Measurements from ENCODE around the gene ARHGAP45. TPM values are rescaled to one million over a fixed set of nuclear protein-coding genes. Genes with fewer than 3 reads are reported as not detected.

Gene ARHGAP45
- total and polyA plus RNA-seq, 9 of the 15 experiments (the other 6 are each of a cell fraction or from before 2014, with no cell fraction given), result 0.08 to 22.1 (median 4.2) TPM

GRCh38 chr19:1018393-1018792 lies 48.6 kb upstream of the ARHGAP45 start (continued):
- TF ChIP-seq KDM2B (CRISPR knock-in tag; IDR thresholded peaks at IDR 0.05) (no peak), STAT6 (CRISPR knock-in tag; IDR thresholded peaks at IDR 0.05) (no peak), MIER1 (IDR thresholded peaks at IDR 0.05; ENCODE audit: low read depth) (no peak), MYBL2 (IDR thresholded peaks at IDR 0.05; ENCODE audit: low read depth) (no peak), MYBL2 (CRISPR knock-in tag; IDR thresholded peaks at IDR 0.05; ENCODE audit: borderline replicate concordance) (no peak), HDAC2 (IDR thresholded peaks at IDR 0.05) (peak; percentile 94), MTA2 (IDR thresholded peaks at IDR 0.05; ENCODE audit: low read depth) (peak; percentile 55; the same call in 1 of the 2 replicates), POLR2A (conservative IDR thresholded peaks at IDR 0.05) (no peak), ZNF140 (CRISPR knock-in tag; IDR thresholded peaks at IDR 0.05) (no peak), MTA1 (IDR thresholded peaks at IDR 0.05; ENCODE audit: borderline replicate concordance) (no peak), ZNF253 (CRISPR knock-in tag; conservative IDR thresholded peaks at IDR 0.05) (no peak), NCOA2 (IDR thresholded peaks at IDR 0.05; ENCODE audit: partially characterized antibody in 2 of 2) (no peak), ZNF197 (CRISPR knock-in tag; IDR thresholded peaks at IDR 0.05; ENCODE audit: low read depth) (no peak), ZNF449 (CRISPR knock-in tag; IDR thresholded peaks at IDR 0.05) (no peak), NEUROD1 (IDR thresholded peaks at IDR 0.05; ENCODE audit: borderline replicate concordance, low read depth, low read length, partially characterized antibody) (no peak), BRCA1 (IDR thresholded peaks at IDR 0.05) (no peak), BRCA1 (CRISPR knock-in tag; IDR thresholded peaks at IDR 0.05) (no peak), ZBTB34 (CRISPR knock-in tag; IDR thresholded peaks at IDR 0.05) (no peak), ZNF644 (tag; IDR thresholded peaks at IDR 0.05; ENCODE audit: low read depth) (no peak), TAL1 (IDR thresholded peaks at IDR 0.05) (peak; percentile 79), HMGXB4 (CRISPR knock-in tag; IDR thresholded peaks at IDR 0.05) (no peak)
- TF ChIP-seq, protein P1, sequence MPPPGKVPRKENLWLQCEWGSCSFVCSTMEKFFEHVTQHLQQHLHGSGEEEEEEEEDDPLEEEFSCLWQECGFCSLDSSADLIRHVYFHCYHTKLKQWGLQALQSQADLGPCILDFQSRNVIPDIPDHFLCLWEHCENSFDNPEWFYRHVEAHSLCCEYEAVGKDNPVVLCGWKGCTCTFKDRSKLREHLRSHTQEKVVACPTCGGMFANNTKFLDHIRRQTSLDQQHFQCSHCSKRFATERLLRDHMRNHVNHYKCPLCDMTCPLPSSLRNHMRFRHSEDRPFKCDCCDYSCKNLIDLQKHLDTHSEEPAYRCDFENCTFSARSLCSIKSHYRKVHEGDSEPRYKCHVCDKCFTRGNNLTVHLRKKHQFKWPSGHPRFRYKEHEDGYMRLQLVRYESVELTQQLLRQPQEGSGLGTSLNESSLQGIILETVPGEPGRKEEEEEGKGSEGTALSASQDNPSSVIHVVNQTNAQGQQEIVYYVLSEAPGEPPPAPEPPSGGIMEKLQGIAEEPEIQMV (tag; conservative IDR thresholded peaks at IDR 0.05; ENCODE audit: low read depth), result no peak
